ENCODE measurements around the gene USH1C. TPM values are rescaled to one million over a fixed set of nuclear protein-coding genes. Genes with fewer than 3 reads are reported as not detected.
A peak's percentile ranks its signal among the peaks of the same experiment; 100 is the strongest.

USH1C gene
- polyA plus RNA-seq, 6 donors from 2014 or later = not detected

DNA sequence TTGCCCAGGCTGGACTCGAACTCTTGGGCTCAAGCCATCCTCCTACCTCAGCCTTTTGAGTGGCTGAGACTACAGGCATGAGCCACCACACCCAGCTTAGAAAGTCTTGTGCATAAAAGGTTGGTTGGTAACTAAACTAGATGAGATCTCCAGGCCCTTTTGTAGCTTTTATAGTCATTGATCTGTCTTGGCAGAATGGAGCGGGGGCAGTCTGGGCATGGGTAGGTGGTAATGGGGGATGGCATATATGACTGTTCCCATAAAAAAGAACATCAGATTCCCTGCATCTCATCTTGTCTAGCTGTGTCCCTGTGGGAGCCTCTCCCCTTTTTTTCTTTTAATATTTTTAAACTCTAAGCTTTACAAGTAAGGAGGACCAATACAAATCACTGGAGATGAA, 97.7 kb downstream of the USH1C start:
- DNase-seq (no peak), ATAC-seq (ENCODE audit: low read depth in 2 of 2) (no peak)
- peaks cover 0 to under 1% (median under 1%) of the 10 kb centered on the region in 7 donors for H3K9me3 Mint-ChIP-seq
- peaks cover 6 to 16% (median 12%) of the 10 kb centered on the region in 3 donors for H3K27me3 Mint-ChIP-seq
- H3K27ac Mint-ChIP-seq = no peak overlapping the region
- H3K4me1 Mint-ChIP-seq = no peaks in the 10 kb centered on the region
- no peak overlapping the region for H3K4me3 Mint-ChIP-seq
- H3K36me3 Mint-ChIP-seq = peaks cover 0 to 2% of the 10 kb centered on the region in 2 donors

DNA sequence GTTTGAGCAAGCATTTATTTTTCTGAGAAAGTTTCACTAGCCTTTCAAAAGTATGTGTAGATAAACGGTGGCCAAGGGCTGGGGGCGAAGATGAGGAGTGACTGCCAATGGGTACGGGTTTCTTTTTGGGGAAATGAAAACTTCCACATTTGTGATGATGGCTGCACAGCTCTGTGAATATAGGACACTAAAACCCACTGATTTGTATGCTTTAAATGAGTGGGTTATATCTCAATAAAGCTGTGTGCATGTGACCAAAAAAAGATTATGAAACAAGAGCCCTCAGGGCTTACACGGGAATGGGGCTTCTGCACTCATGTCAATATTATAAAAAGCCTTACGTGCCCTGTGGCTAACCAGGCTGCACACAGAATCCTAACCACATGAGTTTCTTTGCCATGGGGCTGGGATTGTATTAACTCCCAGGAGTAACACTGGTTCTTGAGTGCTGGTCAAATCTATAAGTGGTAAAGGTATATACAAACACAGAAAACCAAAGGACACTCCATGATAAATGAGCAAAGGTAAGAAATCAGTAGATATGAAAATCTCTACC, 98.9 kb downstream of the USH1C start:
- Mint-ChIP-seq H3K4me1 (no peaks in the 10 kb centered on the region), H3K9me3 (peaks cover under 1 to 12% (median 5%) of the 10 kb centered on the region in 7 donors), H3K4me3 (no peak overlapping the region), H3K27ac (no peak overlapping the region), H3K36me3 (peaks cover 0 to 8% of the 10 kb centered on the region in 2 donors), H3K27me3 (peaks cover 12 to 18% (median 15%) of the 10 kb centered on the region in 3 donors)
- ATAC-seq (ENCODE audit: low read depth in 2 of 2) (no peak), DNase-seq (no peak)

DNA sequence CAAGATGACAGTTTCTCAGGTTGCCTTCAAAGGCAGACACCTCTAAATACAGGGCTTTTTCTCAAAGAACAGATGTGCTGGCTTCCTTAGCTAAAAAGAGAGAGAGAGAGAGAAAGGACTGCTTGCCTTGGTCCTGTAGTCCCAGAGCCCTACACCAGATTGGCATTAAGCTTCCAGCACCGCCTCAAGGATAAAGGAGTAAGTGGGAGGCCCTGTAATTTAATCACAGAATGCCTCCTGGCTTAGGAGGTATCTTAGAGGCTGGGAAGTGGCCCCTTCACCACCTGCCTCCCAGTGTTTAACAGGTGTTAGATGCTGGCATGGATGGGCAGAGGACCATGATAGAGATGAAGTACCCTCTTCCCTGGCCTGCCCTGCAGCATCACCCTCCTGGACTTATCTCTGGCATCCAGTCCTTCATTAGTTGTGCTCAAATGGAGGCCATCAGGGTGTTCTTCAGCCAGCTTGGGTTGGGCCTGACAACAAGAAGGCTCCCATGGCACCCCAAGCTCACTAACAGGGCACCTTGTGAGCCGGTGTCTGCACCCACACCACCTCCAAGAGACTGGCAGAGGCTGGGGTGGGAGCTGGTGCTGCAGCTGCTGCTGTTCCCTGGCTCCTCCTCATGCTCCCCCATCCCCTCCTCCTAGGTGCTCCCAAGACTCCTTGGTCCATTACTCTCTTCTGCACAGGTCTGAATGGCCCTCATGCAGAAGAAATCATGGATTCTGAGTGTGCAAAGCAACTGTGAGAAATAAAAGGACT, 100.1 kb downstream of the USH1C start:
- ATAC-seq (ENCODE audit: low read depth in 2 of 2) = no peak
- H3K4me3 Mint-ChIP-seq = peak overlapping the region in 1 of 8 donors; percentile 10
- no peak overlapping the region for H3K27ac Mint-ChIP-seq
- peaks cover 18 to 27% (median 24%) of the 10 kb centered on the region in 3 donors for H3K27me3 Mint-ChIP-seq
- H3K36me3 Mint-ChIP-seq = peaks cover 0 to 8% of the 10 kb centered on the region in 2 donors
- no peaks in the 10 kb centered on the region for H3K4me1 Mint-ChIP-seq
- DNase-seq = no peak
- H3K9me3 Mint-ChIP-seq = peaks cover 3 to 15% (median 5%) of the 10 kb centered on the region in 7 donors

Other genes with a start within 250 kb of the USH1C start
- gene NCR3LG1, start 192.6 kb downstream of the USH1C start, polyA plus RNA-seq (ENCODE audit: low read depth in 6 of 6) = under 1 TPM in 2 of 6 donors, not detected in 4; 0.19 to 0.20 TPM
- under 1 TPM in 2 of 6 donors, not detected in 4; 0.49 to 0.67 TPM for gene KCNJ11, start 155.8 kb downstream of the USH1C start, polyA plus RNA-seq (ENCODE audit: low read depth in 6 of 6)
- gene ABCC8, start 67.6 kb downstream of the USH1C start, polyA plus RNA-seq (ENCODE audit: low read depth in 6 of 6) = not detected
- gene OTOG, start 2.8 kb upstream of the USH1C start, polyA plus RNA-seq (ENCODE audit: low read depth in 6 of 6) = not detected
- gene MYOD1, start 175.2 kb upstream of the USH1C start, polyA plus RNA-seq (ENCODE audit: low read depth in 6 of 6) = not detected
- gene KCNC1, start 190.4 kb upstream of the USH1C start, polyA plus RNA-seq (ENCODE audit: low read depth in 6 of 6) = under 1 TPM in 1 of 6 donors, not detected in 5; 0.13 TPM

Data from naive B cell (primary cell).